Vagina (tissue), 2 donors: ENCODE measurements around the gene SPECC1.

Source experiments
- CTCF ChIP-seq, 3 experiments: fragments of 450-650 bp in 2 of 3; fragments of 200-600 bp in 1 of 3; sonication (generic) in 1 of 3; IDR thresholded peaks; one replicate each; pipeline ENCODE4 v1.5.1; 2017 to 2019; ENCODE audit warnings: antibody characterized with exemption in 3 of 3, mild to moderate bottlenecking in 2 of 3, moderate library complexity in 2 of 3
- POLR2A ChIP-seq, 2 donors: fragments of 450-650 bp; IDR thresholded peaks; one replicate each; pipeline ENCODE4 v1.6.1; 2017; ENCODE audit warnings: antibody characterized with exemption in 2 of 2, mild to moderate bottlenecking in 2 of 2, moderate library complexity in 2 of 2

- TF ChIP-seq CTCF (IDR thresholded peaks at IDR 0.05) = no peak
- no peak for TF ChIP-seq POLR2A (IDR thresholded peaks at IDR 0.05)
Measured at GRCh38 chr17:20246692-20247091, 237.5 kb downstream of the SPECC1 start.
